SH-SY5Y (cell line): ENCODE data around the gene PLCB4.

Experiments
- GATA2 ChIP-seq: IDR thresholded peaks from 2 replicates; pipeline ENCODE4 v1.6.1; 2011; ENCODE audit warnings: mild to moderate bottlenecking, low read depth, low read length
- GATA3 ChIP-seq: IDR thresholded peaks from 2 replicates; pipeline ENCODE4 v1.6.1; 2011; ENCODE audit warnings: low read depth, mild to moderate bottlenecking, low read length, moderate library complexity

GRCh38 chr20:9475456-9475855 is 406.6 kb downstream of the PLCB4 start:
- TF ChIP-seq GATA3 (no peak), GATA2 (no peak)
